ENCODE measurements around the gene COX6B1. TPM values are rescaled to one million over a fixed set of nuclear protein-coding genes. Genes with fewer than 3 reads are reported as not detected.

COX6B1 gene
- total RNA-seq, 2 experiments from 2014 or later, result 414 to 433 TPM

DNA sequence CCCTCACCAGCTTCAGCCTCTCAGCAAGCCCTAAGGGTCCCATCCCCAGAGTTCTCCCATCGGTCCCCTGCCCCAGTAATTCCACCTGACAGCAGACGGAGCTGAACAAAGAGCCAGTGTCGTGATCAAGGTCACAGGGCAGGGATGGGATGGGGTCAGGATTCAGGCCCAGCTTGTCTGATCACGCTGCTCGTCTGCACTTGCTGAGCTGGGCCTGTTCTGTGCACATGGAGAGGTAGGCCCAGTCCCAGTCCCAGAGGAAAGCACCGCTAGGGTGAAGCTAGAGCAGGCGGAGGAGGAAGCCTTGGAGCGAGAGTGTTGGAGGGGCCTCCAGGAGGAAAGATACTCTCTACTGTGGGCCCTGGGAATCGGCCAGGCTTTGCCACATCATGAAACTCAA lies 26.4 kb upstream of the COX6B1 start:
- no peak for DNase-seq
- Mint-ChIP-seq H3K4me1 (no peaks in the 10 kb centered on the region), H3K36me3 (peaks cover 2% of the 10 kb centered on the region), H3K4me3 (no peak overlapping the region), H3K27ac (no peak overlapping the region), H3K27me3 (no peaks in the 10 kb centered on the region), H3K9me3 (no peaks in the 10 kb centered on the region)

DNA sequence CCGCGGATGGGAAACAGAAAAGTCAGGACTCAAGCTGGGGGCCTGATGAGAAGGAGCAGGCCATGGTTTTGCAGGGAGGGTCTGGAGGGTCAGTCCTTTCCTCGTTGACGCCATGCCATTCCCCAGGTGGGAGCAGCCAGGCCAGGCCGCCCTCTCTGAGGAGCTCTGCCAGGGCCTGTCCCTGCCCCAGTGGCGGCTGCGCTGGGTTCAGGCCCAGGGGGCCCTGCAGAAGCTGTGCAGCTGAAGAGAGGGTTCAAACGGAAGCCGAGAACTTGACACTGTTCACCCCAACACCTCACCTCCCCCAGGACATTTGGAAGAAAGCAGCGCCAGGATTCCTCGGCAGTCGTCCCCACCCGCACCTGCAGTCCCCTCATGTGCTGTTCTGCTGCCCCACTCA lies 25.4 kb upstream of the COX6B1 start:
- no peaks in the 10 kb centered on the region for H3K27me3 Mint-ChIP-seq
- no peaks in the 10 kb centered on the region for H3K4me1 Mint-ChIP-seq
- H3K9me3 Mint-ChIP-seq, result no peaks in the 10 kb centered on the region
- no peak overlapping the region for H3K4me3 Mint-ChIP-seq
- no peak overlapping the region for H3K27ac Mint-ChIP-seq
- H3K36me3 Mint-ChIP-seq, result peaks cover 2% of the 10 kb centered on the region
- no peak for DNase-seq

DNA sequence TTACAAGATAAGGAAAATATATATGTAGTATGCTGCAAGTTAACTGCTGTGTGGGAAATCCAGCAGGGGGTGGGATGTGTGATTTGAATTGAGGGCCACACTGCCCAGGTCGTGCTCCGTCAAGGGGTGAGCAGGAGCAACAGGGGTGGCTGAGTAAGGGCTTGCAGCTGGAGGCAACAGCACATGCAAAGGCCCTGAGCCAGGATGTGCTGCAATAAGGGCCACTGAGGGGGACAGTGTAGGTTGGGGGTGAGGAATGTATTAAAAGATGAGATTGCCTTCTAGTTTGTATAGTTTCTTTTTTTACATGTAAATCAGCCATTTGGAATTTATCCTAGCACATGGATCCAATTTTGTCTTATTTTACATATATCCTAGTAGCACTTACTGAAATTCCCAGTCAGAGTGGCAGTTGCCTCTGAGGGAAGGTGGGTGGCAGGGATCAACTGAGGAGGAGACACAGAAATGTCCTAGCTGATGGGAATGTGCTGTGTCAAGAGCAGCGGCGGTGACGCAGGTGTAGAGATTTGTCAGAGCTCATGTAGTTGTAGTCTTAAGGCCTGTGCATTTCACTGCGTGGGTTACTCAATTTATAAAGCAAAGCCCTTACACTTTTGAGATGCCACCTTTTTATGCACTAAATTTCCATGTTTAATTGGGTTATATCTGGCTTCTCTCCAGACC lies 24.7 kb upstream of the COX6B1 start:
- Mint-ChIP-seq H3K27ac (no peak overlapping the region), H3K36me3 (peaks cover 2% of the 10 kb centered on the region), H3K4me3 (no peak overlapping the region), H3K27me3 (no peaks in the 10 kb centered on the region), H3K4me1 (peaks cover 4% of the 10 kb centered on the region), H3K9me3 (no peaks in the 10 kb centered on the region)
- no peak for DNase-seq

DNA sequence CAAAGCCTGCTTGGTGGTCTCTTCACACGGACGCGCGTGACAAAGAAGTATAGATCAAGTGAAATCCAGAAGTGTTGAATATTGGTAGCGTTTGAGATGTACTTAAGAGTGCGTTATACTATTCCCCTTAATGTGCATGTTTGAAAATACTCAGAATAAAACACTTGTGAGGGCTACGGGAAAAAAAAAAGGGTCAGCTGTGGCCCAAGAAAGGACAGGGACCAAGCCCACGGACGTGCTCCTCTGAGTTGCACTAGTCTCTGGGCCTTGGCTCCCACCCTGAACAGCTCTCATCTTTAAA lies 19.9 kb upstream of the COX6B1 start:
- no peak for DNase-seq
- Mint-ChIP-seq H3K4me1 (peaks cover 17% of the 10 kb centered on the region), H3K27me3 (no peaks in the 10 kb centered on the region), H3K27ac (peak overlapping the region; percentile 94), H3K36me3 (peaks cover 18% of the 10 kb centered on the region), H3K9me3 (no peaks in the 10 kb centered on the region), H3K4me3 (peak overlapping the region; percentile 98)

DNA sequence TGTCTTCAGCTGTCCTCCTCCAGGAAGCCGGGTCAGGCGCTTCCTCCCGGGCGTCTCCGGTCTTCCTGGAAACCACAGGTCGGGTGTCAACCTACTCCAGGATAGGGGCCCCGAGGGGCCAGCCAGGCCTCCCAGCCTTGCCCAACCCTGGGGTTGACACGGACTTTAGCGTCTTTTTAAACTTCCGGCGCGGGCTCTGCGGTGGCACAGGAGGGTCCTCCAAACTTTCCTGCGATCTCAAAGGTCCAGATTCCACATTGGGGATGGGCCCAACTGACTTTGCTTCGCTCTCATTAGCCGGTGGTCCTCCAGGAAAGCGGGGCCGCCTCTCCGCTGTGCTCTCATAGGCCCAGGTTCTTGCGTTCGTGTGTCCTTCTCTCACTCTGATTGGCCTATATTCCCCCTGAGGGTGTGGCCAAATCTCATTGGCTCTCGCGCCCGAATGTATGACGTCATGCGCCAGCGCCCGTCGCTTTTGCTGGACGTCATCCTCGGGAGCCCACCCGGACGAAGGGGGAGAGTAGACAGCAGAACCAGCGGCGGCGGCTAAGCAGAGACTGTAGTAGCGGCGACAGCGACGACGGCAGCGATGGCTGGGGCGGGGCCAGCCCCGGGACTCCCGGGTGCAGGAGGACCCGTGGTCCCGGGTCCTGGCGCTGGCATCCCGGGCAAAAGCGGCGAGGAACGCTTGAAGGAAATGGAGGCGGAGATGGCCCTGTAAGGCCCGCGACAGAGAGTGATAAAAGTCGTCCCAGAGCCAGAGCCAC lies 19.4 kb upstream of the COX6B1 start, which contains the start of gene RBM42:
RBM42 (plus strand) TSS at position 472 of the 767 bp plus-strand sequence; CDS start at position 590, 118 bp downstream.
- peaks cover 19% of the 10 kb centered on the region for H3K4me1 Mint-ChIP-seq
- no peaks in the 10 kb centered on the region for H3K9me3 Mint-ChIP-seq
- H3K4me3 Mint-ChIP-seq, result peak within 1 kb of the TSS; percentile 98
- peaks cover 20% of the 10 kb centered on the region for H3K36me3 Mint-ChIP-seq
- peak; percentile 97 for DNase-seq
- no peaks in the 10 kb centered on the region for H3K27me3 Mint-ChIP-seq
- peak within 1 kb of the TSS; percentile 94 for H3K27ac Mint-ChIP-seq

DNA sequence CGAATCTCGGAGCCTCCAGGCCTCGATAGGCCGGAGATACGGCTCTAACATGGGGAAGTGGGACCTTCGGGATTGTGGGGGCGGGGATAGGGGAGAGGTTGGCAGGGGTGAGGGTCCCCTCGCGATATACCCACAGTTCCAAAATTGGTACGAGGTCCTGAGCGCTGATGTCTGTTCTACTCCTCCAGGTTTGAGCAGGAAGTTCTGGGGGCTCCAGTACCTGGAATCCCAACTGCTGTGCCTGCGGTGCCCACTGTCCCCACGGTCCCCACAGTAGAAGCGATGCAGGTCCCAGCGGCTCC lies 18.8 kb upstream of the COX6B1 start:
- Mint-ChIP-seq H3K9me3 (no peaks in the 10 kb centered on the region), H3K27me3 (no peaks in the 10 kb centered on the region), H3K4me3 (peak overlapping the region; percentile 98), H3K36me3 (peaks cover 20% of the 10 kb centered on the region), H3K4me1 (peaks cover 19% of the 10 kb centered on the region), H3K27ac (peak overlapping the region; percentile 94)
- DNase-seq, result no peak

DNA sequence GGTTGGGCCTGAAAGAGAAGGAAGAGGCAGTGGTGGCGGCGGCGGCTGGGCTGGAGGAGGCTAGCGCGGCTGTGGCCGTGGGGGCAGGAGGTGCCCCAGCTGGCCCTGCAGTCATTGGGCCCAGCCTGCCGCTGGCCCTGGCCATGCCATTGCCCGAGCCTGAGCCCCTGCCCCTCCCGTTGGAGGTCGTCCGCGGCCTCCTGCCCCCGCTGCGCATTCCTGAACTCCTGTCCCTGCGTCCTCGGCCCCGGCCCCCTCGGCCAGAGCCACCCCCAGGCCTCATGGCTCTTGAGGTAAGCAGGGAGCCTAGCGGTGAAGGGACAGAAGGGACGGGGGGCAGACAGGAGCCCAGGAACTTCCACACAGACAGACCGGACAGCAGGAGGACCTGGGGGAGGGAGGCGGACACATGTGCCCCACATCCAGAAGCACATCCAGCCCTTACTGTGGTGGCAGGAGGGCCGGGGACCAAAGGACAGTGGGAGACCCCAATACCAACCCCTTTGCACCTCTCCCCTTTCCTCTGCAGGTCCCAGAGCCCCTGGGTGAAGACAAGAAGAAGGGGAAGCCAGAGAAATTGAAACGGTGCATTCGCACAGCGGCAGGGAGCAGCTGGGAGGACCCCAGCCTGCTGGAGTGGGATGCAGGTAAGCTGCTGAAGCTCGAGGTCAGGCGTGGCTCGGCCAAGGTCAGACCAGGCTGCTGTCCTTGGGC lies 14.2 kb upstream of the COX6B1 start:
- peaks cover 10% of the 10 kb centered on the region for H3K4me1 Mint-ChIP-seq
- no peak for DNase-seq
- no peaks in the 10 kb centered on the region for H3K27me3 Mint-ChIP-seq
- H3K9me3 Mint-ChIP-seq, result no peaks in the 10 kb centered on the region
- H3K27ac Mint-ChIP-seq, result no peak overlapping the region
- peaks cover 30% of the 10 kb centered on the region for H3K36me3 Mint-ChIP-seq
- no peak overlapping the region for H3K4me3 Mint-ChIP-seq

DNA sequence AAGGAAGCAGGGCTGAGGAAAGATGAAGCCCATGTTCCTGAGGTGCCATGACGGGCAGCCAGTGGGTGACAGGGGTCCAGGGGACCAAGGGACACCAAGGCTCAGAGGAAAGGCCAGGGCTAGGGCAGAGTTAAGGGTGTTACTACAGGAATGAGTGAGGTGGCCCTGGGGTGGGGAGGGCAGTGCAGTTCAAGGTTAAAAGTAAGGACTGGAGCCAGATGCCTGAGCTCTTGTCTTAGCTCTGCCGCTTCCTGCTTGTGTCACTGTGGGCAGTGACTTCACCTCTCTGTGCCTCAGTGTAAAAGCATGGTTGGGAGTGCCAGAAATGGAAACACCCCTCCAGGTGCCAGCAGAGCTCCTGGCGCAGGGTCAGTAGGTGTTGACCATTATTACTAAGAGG lies 11.5 kb upstream of the COX6B1 start:
- Mint-ChIP-seq H3K4me3 (no peak overlapping the region), H3K36me3 (peaks cover 20% of the 10 kb centered on the region), H3K9me3 (no peaks in the 10 kb centered on the region), H3K27me3 (no peaks in the 10 kb centered on the region), H3K27ac (no peak overlapping the region), H3K4me1 (peaks cover 9% of the 10 kb centered on the region)
- no peak for DNase-seq

DNA sequence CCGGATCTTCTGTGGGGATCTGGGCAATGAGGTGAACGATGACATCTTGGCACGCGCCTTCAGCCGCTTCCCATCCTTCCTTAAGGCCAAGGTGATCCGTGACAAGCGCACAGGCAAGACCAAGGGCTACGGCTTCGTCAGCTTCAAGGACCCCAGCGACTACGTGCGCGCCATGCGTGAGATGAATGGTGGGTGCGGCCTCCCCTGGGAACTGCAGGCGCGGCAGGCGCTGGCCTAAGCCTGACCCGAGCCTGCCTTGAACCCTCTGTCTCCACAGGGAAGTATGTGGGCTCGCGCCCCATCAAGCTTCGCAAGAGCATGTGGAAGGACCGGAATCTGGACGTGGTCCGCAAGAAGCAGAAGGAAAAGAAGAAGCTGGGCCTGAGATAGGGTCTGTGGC lies 11.0 kb upstream of the COX6B1 start:
- no peaks in the 10 kb centered on the region for H3K9me3 Mint-ChIP-seq
- peaks cover 12% of the 10 kb centered on the region for H3K4me1 Mint-ChIP-seq
- H3K27ac Mint-ChIP-seq, result no peak overlapping the region
- peaks cover 19% of the 10 kb centered on the region for H3K36me3 Mint-ChIP-seq
- H3K27me3 Mint-ChIP-seq, result no peaks in the 10 kb centered on the region
- no peak for DNase-seq
- H3K4me3 Mint-ChIP-seq, result no peak overlapping the region

DNA sequence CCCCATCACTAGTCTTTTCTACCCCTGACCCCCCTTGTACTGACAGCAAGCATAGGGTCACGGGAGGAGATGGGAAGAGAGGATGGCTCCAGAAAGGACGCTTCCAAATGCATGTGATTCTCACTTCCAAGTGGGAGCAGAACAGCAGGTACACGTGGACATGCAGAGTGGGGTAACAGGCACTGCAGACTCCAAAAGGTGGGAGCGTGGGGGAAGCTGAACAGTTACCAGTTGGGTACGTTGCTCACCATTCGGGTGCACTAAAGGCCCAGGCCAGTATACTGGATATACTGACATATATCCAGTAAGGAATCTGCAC lies 8.8 kb upstream of the COX6B1 start:
- Mint-ChIP-seq H3K4me1 (peaks cover 19% of the 10 kb centered on the region), H3K27me3 (no peaks in the 10 kb centered on the region), H3K36me3 (peaks cover 11% of the 10 kb centered on the region), H3K27ac (peak overlapping the region; percentile 0), H3K4me3 (no peak overlapping the region), H3K9me3 (no peaks in the 10 kb centered on the region)
- DNase-seq, result no peak

DNA sequence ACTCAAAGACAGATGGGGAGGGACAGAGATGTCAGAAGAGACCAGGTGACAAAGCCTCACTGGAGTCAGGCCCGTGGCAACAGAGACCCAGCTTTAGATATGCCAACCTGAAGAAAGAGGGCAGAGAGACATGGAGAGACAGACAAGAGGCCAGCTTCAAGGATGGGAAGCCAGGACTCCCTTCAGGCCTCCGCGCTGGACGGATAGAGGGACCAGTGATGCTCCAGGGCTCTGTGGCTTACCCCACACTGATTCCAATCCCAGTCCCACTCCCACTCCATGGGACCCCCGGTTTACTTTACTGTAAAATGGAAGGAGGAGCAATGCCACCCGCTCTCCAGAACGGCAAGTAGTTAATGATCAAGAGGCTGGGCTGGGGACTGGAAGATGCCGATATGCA lies 8.3 kb upstream of the COX6B1 start:
- no peak overlapping the region for H3K27ac Mint-ChIP-seq
- H3K36me3 Mint-ChIP-seq, result peaks cover 11% of the 10 kb centered on the region
- no peaks in the 10 kb centered on the region for H3K27me3 Mint-ChIP-seq
- H3K9me3 Mint-ChIP-seq, result no peaks in the 10 kb centered on the region
- DNase-seq, result no peak
- H3K4me1 Mint-ChIP-seq, result peaks cover 21% of the 10 kb centered on the region
- H3K4me3 Mint-ChIP-seq, result no peak overlapping the region

DNA sequence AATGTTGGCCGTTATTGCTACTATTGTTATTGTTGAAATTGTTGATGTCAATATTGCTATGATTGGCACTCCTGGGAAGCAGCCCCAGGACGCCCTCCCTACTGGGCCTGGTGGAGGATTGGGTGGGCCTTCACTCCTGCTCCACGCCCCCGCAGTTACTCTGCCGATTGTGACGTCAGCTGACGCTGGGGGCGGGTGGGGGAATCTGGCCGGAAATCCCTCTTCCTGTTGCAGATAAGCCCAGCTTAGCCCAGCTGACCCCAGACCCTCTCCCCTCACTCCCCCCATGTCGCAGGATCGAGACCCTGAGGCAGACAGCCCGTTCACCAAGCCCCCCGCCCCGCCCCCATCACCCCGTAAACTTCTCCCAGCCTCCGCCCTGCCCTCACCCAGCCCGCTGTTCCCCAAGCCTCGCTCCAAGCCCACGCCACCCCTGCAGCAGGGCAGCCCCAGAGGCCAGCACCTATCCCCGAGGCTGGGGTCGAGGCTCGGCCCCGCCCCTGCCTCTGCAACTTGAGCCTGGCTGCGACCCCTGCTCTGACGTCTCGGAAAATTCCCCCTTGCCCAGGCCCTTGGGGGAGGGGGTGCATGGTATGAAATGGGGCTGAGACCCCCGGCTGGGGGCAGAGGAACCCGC lies 6.5 kb upstream of the COX6B1 start, which contains the start of gene ETV2:
ETV2 (plus strand) TSS at position 231 of the 637 bp plus-strand sequence. CDS start 716 bp downstream, outside the sequence.
- Mint-ChIP-seq H3K36me3 (peaks cover 6% of the 10 kb centered on the region), H3K27me3 (no peaks in the 10 kb centered on the region), H3K4me3 (peak within 1 kb of the TSS; percentile 77), H3K27ac (peak within 1 kb of the TSS; percentile 75), H3K4me1 (peaks cover 29% of the 10 kb centered on the region), H3K9me3 (no peaks in the 10 kb centered on the region)
- peak; percentile 73 for DNase-seq

DNA sequence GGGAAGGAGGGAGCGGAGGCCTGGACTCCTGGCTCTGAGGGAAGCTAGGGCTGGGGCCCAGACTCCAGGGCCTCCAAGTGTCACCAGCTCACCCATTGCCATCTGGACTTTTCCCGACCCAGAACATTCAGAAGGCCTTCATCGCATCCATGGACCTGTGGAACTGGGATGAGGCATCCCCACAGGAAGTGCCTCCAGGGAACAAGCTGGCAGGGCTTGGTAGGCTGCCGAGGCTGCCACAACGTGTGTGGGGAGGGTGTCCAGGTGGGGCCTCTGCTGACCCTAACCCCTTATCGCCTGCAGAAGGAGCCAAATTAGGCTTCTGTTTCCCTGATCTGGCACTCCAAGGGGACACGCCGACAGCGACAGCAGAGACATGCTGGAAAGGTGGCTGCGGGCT lies 5.8 kb upstream of the COX6B1 start:
- no peak for DNase-seq
- H3K9me3 Mint-ChIP-seq, result no peaks in the 10 kb centered on the region
- peak overlapping the region; percentile 56 for H3K27ac Mint-ChIP-seq
- H3K4me3 Mint-ChIP-seq, result peak overlapping the region; percentile 77
- H3K27me3 Mint-ChIP-seq, result no peaks in the 10 kb centered on the region
- peaks cover 6% of the 10 kb centered on the region for H3K36me3 Mint-ChIP-seq
- peaks cover 31% of the 10 kb centered on the region for H3K4me1 Mint-ChIP-seq

DNA sequence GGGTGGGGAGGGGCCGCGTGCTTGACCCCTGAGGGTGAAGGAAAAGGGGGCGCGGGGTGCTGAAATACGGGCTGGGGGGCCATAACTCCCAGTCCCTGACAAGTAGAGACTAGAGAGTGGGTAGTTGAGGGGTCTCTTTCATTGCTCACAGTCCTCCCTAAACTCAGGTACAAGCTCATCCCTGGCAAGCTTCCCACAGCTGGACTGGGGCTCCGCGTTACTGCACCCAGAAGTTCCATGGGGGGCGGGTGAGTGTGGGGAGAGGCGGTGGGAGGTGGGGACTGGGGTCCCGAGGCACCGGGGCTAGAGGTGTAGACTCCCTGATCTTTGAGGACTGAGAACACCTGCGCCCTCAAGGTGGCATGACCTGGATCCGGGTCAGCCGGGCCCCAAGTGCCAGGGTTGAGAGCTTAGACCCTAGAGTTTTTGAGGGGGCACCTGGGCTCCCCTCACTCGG lies 5.3 kb upstream of the COX6B1 start:
- H3K9me3 Mint-ChIP-seq, result no peaks in the 10 kb centered on the region
- H3K4me3 Mint-ChIP-seq, result peak overlapping the region; percentile 77
- H3K4me1 Mint-ChIP-seq, result peaks cover 31% of the 10 kb centered on the region
- H3K27ac Mint-ChIP-seq, result peak overlapping the region; percentile 66
- peaks cover 4% of the 10 kb centered on the region for H3K36me3 Mint-ChIP-seq
- no peak for DNase-seq
- no peaks in the 10 kb centered on the region for H3K27me3 Mint-ChIP-seq
